CD4-positive, alpha-beta T cell (primary cell): ENCODE data around the gene TMEM272. TPM values are rescaled to one million over a fixed set of nuclear protein-coding genes. Genes with fewer than 3 reads are reported as not detected.

ENCODE experiments used
- ATAC-seq: fragments of 200-7000 bp; cut with Tn5 transposase; one replicate; pipeline ENCODE4 v1.10.0; 2022; ENCODE audit warnings: mild to moderate bottlenecking; ENCODE audit not compliant: poor library complexity
- CTCF ChIA-PET: fragments of 350-600 bp; sonication (Branson Sonifier 250); formaldehyde crosslinking; loops from one replicate; lab custom pipeline; 2021; ENCODE audit warnings: antibody characterized with exemption, inconsistent platforms; lab: Charles Lee
- POLR2A ChIA-PET: fragments of 350-600 bp; sonication (Branson Sonifier 250); formaldehyde crosslinking; loops from one replicate; lab custom pipeline; 2021; ENCODE audit warnings: antibody characterized with exemption, inconsistent platforms; lab: Charles Lee
- DNase-seq, 14 experiments: peaks; one replicate each; pipeline ENCODE4 v3.0.0-alpha.2; 2013 to 2020; ENCODE audit warnings: mixed read lengths in 2 of 14
- H3K27ac ChIP-seq, 2 donors: one replicate each; pipeline versions ENCODE4 v1.5.1 to v1.7.0; 2013; ENCODE audit warnings: low read length in 2 of 2, low read depth in 1 of 2, mild to moderate bottlenecking in 1 of 2
- H3K27me3 ChIP-seq, 2 experiments: 1 replicate in 1 of 2; 2 replicates in 1 of 2; pipeline versions ENCODE4 v1.6.1 to v1.7.0; 2013; ENCODE audit warnings: low read length in 2 of 2, control low read depth in 1 of 2, mild to moderate bottlenecking in 1 of 2, moderate library complexity in 1 of 2; ENCODE audit not compliant: insufficient read depth in 2 of 2, control insufficient read depth in 1 of 2
- H3K36me3 ChIP-seq: one replicate; pipeline ENCODE4 v1.6.1; 2013; ENCODE audit warnings: low read length, control low read depth; ENCODE audit not compliant: insufficient read depth
- H3K4me1 ChIP-seq: one replicate; pipeline ENCODE4 v1.6.1; 2013; ENCODE audit warnings: low read length, control low read depth; ENCODE audit not compliant: insufficient read depth
- H3K4me3 ChIP-seq: one replicate; pipeline ENCODE4 v1.5.1; 2013; ENCODE audit warnings: mild to moderate bottlenecking, low read length, moderate library complexity
- H3K9me3 ChIP-seq, 2 experiments: 1 replicate in 1 of 2; 2 replicates in 1 of 2; pipeline versions ENCODE4 v1.6.1 to v1.7.0; 2013; ENCODE audit warnings: low read length in 2 of 2, mild to moderate bottlenecking in 2 of 2, control low read depth in 1 of 2, moderate library complexity in 1 of 2; ENCODE audit not compliant: control insufficient read depth in 1 of 2, insufficient read depth in 1 of 2
- H3K27ac Mint-ChIP-seq: one replicate; pipeline ENCODE4 v1.8.0; 2020; ENCODE audit warnings: mixed read lengths
- H3K27me3 Mint-ChIP-seq: one replicate; pipeline ENCODE4 v1.8.0; 2021; ENCODE audit warnings: mixed read lengths
- H3K36me3 Mint-ChIP-seq: one replicate; pipeline ENCODE4 v1.8.0; 2021; ENCODE audit warnings: low read depth, mixed read lengths
- H3K4me1 Mint-ChIP-seq: one replicate; pipeline ENCODE4 v1.8.0; 2021; ENCODE audit warnings: low read depth, mixed read lengths
- H3K4me3 Mint-ChIP-seq: one replicate; pipeline ENCODE4 v1.8.0; 2020; ENCODE audit warnings: mild to moderate bottlenecking, mixed read lengths
- H3K9me3 Mint-ChIP-seq: one replicate; pipeline ENCODE4 v1.8.0; 2020; ENCODE audit warnings: mixed read lengths
- intact Hi-C, 2 experiments: fragments of 100-400 bp; cut with DNase I in 1 of 2; cut with micrococcal nuclease in 1 of 2; formaldehyde crosslinking; loops; one replicate each; pipeline versions ENCODE4 v1.15.1 to v1.9.0; 2023 to 2025; cut with DNase I, micrococcal nuclease
- total RNA-seq, 174 experiments: library from RNA in 2 of 174; stranded (reverse) in 2 of 174; gene quantifications; one replicate each; pipeline ENCODE4 v1.2.3 and lab custom pipeline; 2021 to 2026
- TF ChIP-seq, protein P1 (sequence below): fragments of 200-600 bp; IDR thresholded peaks from one replicate; pipeline ENCODE4 v1.8.0; 2022; ENCODE audit warnings: antibody characterized with exemption, mild to moderate bottlenecking

TMEM272 gene
- total RNA-seq, 2 experiments from 2014 or later = 2.7 to 2.8 TPM

DNA sequence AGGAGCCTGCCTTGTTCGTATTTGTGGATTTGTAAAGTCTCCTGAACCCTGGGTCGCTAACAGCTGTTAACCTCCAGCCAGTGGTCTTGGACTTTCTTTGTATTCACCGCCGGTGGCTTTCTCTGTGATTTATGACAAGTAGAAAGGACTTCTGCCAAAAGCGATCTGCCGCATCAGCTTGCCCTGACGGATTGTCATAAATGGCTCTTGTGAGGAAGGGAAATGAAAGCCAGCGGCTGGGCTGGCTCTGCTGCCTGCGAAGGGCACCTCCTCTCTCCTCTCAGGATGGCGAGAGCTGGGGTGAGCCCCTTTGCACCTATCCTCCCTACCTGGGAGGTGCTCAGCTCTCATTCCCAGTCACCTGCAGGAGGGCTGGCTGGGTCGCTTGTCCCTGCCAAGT is 66.6 kb downstream of the TMEM272 start:
- no peaks in the 10 kb centered on the region for H3K27me3 ChIP-seq
- H3K36me3 Mint-ChIP-seq = peaks cover 9% of the 10 kb centered on the region
- H3K4me1 ChIP-seq = no peaks in the 10 kb centered on the region
- H3K27ac ChIP-seq = no peak overlapping the region
- no peaks in the 10 kb centered on the region for H3K9me3 Mint-ChIP-seq
- ChIA-PET POLR2A (no interaction called here), CTCF (no interaction called here)
- H3K9me3 ChIP-seq = no peaks in the 10 kb centered on the region
- H3K36me3 ChIP-seq = peaks cover 6% of the 10 kb centered on the region
- TF ChIP-seq, protein P1, sequence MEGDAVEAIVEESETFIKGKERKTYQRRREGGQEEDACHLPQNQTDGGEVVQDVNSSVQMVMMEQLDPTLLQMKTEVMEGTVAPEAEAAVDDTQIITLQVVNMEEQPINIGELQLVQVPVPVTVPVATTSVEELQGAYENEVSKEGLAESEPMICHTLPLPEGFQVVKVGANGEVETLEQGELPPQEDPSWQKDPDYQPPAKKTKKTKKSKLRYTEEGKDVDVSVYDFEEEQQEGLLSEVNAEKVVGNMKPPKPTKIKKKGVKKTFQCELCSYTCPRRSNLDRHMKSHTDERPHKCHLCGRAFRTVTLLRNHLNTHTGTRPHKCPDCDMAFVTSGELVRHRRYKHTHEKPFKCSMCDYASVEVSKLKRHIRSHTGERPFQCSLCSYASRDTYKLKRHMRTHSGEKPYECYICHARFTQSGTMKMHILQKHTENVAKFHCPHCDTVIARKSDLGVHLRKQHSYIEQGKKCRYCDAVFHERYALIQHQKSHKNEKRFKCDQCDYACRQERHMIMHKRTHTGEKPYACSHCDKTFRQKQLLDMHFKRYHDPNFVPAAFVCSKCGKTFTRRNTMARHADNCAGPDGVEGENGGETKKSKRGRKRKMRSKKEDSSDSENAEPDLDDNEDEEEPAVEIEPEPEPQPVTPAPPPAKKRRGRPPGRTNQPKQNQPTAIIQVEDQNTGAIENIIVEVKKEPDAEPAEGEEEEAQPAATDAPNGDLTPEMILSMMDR = no peak
- DNase-seq = no peak
- ATAC-seq = no peak
- no peak overlapping the region for H3K4me3 ChIP-seq
- no peak overlapping the region for H3K4me3 Mint-ChIP-seq
- intact Hi-C loops = no loop called here
- no peaks in the 10 kb centered on the region for H3K4me1 Mint-ChIP-seq
- H3K27me3 Mint-ChIP-seq = no peaks in the 10 kb centered on the region
- no peak overlapping the region for H3K27ac Mint-ChIP-seq

DNA sequence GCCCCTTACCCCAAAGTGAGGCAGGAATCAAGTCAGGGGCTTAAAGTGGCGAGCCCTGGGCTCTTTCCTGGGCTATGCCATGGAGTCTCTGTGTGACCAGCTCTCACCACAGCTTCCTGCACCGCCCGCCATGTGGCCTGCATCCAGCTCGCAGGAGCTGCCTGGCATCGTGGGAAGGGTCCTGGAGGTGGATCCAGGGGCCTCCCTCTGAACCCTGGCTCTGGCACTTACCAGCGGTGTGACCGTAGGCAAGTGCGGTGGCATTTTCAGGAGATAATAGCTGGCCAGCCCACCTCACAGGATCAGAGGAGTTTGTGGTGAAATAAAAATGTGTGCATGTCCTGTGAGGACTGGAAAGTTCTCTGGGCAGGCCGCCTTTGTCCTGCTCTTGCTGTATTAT is 67.1 kb downstream of the TMEM272 start:
- TF ChIP-seq, protein P1 = no peak
- Mint-ChIP-seq H3K4me3 (no peak overlapping the region), H3K27ac (no peak overlapping the region), H3K4me1 (no peaks in the 10 kb centered on the region), H3K36me3 (peaks cover 11% of the 10 kb centered on the region), H3K9me3 (no peaks in the 10 kb centered on the region), H3K27me3 (no peaks in the 10 kb centered on the region)
- no peak overlapping the region for H3K27ac ChIP-seq
- H3K27me3 ChIP-seq = no peaks in the 10 kb centered on the region
- ChIA-PET POLR2A (no interaction called here), CTCF (no interaction called here)
- peaks cover 9% of the 10 kb centered on the region for H3K36me3 ChIP-seq
- ATAC-seq (no peak), DNase-seq (no peak)
- intact Hi-C loops = no loop called here
- no peaks in the 10 kb centered on the region for H3K4me1 ChIP-seq
- H3K4me3 ChIP-seq = no peak overlapping the region
- H3K9me3 ChIP-seq = no peaks in the 10 kb centered on the region

DNA sequence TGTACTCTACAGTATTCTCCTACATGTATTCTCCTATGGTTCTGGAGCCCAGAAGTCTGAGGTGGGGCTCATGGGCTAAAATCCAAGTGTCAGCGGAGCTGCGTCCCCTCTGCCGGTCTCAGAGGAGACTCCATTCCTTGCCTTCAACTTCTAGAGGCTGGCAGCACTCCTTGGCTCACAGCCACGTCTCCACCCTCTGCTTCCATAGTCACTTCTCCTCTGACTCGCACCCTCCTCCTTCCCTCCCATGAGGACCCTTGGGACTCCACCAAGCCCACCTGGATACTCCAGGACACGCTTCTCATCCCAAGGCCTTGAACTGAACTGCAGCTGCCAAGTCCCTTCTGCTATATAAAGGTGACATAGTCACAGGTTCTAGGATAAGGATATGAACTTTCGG is 68.8 kb downstream of the TMEM272 start:
- no peaks in the 10 kb centered on the region for H3K9me3 Mint-ChIP-seq
- no peak overlapping the region for H3K27ac Mint-ChIP-seq
- no peak overlapping the region for H3K4me3 Mint-ChIP-seq
- Histone ChIP-seq H3K27me3 (no peaks in the 10 kb centered on the region), H3K36me3 (peaks cover 20% of the 10 kb centered on the region), H3K4me1 (no peaks in the 10 kb centered on the region), H3K4me3 (no peak overlapping the region), H3K9me3 (no peaks in the 10 kb centered on the region), H3K27ac (no peak overlapping the region)
- DNase-seq (no peak), ATAC-seq (no peak)
- H3K27me3 Mint-ChIP-seq = no peaks in the 10 kb centered on the region
- ChIA-PET CTCF (no interaction called here), POLR2A (no interaction called here)
- TF ChIP-seq, protein P1 = no peak
- H3K36me3 Mint-ChIP-seq = peaks cover 23% of the 10 kb centered on the region
- intact Hi-C loops = no loop called here
- no peaks in the 10 kb centered on the region for H3K4me1 Mint-ChIP-seq
